ENCODE data around the gene ATP2B2.

The ATP2B2 gene

GRCh38 chr3:10380906-10381305, 124.5 kb downstream of the ATP2B2 start:
- DNase-seq, result no peak

DNA sequence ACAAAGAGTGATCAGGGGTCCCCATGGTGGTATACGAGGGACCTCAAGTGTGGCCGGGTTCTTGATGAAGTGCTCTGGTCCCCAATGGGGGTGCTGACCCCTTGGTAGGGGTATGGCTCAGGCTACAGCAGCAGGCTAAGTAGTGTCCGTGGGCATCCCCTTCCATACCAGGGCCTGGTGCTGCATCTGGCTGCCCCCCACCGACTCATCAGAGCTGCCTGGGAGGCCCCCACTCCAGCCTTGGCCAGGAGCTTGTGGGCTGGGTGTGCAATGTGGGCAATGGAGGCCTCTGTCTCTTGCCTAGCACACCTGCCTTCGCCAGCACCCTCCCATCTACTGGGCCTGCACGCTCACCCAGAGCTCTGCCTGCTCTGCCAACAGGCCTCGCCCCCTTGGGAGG, 125.4 kb downstream of the ATP2B2 start:
- DNase-seq, result no peak

- DNase-seq, result no peak
Observed at GRCh38 chr3:10379161-10379560, 126.2 kb downstream of the ATP2B2 start.

DNA sequence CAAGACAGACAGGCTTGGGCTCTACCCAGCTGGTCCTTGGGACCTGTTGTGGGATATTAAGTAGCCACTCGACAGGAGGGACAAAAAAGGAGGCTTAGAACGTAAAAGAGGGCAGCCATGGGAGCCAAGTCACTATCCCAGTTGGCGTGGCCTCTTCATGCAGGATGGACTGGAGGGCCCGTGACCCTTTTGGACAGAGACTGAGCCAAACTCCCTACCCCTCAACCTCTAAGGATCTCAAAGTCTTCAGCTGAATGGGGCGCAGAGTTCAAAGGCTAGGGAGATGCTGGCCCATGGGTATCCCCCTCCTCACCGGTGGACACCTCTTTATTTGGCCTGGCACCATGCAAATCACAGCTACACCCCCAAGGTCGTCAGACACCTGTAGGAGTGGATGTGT, 126.6 kb downstream of the ATP2B2 start:
- DNase-seq, result no peak

- no peak for DNase-seq
Observed at GRCh38 chr3:10378246-10378645, 127.1 kb downstream of the ATP2B2 start.

DNA sequence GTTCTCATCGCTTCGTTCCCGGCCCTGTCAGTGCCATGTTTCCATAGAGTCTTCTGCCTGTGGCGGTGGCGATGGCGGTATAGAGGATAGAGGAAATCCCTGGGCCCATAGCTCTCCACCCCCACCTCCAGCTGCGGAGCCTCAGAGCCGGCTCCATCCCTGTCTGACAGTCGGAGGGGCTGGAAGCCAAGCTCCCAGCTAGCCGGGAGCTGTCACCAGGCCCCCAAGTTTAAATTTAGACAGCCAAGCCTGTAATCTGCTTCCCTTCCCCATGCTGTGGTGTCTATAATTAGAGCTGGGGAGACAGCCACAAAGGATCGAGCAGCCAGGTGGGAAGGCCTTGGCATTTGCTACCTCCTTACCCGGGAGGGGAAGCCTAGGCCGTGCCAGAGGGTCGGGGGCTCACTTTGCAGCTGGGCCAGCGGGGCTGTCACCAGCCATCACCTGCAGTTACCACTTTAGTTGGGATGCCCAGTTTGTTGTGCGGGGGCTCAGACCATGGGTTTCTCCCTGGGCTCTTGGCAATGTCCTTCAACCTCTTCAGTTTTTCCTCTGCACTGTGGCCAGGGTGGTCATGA, 128.1 kb downstream of the ATP2B2 start:
- no peak for DNase-seq

DNA sequence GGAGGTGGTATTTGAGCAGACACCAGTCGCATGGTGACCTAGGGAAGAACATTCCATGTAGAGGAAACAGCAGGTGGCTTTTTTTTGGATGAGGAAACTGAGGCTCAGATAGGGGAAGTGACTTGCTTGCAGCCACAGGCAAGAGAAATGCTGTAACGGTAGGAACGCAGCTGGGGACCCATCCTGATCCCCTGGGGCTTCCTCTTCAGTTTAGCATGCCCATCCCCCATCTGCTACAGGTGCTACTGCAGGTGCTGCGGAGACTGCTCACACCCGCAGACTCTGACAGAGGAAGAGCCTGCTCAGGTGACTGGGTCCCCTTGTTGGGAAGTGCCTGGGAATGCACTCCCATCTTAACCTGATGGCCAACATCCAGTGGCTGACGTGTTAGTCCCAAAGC, 129.0 kb downstream of the ATP2B2 start:
- no peak for DNase-seq

- no peak for DNase-seq
Observed at GRCh38 chr3:10375296-10376053, 129.9 kb downstream of the ATP2B2 start.

GRCh38 chr3:10374311-10374710, 131.1 kb downstream of the ATP2B2 start:
- no peak for DNase-seq

DNA sequence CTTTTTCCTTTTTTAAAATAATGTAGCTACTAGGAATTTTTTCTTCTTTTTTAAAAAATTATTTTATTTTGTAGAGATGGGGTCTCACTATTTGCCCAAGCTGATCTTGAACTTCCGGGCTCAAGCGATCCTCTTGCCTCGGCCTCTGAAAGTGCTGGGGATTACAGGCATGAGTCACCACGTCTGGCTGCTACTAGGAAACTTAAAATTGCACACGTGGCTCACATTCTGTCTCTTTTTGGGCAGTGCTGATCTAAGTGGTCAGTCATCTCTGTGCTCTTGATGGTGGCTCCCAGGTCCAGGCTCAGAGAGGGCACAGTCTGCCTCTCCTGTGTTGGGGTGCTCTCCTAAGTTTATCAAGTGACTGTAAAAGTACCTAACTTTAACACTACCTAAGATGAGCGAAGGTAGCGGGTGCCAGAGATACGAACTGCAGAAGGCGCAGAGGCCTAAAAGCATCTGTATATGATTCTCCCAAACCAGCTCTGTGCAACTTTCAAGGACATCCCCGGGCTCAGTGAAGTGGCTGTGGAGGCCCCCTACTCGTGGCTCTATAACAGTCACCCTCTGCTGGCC, 131.6 kb downstream of the ATP2B2 start:
- DNase-seq, result no peak

DNA sequence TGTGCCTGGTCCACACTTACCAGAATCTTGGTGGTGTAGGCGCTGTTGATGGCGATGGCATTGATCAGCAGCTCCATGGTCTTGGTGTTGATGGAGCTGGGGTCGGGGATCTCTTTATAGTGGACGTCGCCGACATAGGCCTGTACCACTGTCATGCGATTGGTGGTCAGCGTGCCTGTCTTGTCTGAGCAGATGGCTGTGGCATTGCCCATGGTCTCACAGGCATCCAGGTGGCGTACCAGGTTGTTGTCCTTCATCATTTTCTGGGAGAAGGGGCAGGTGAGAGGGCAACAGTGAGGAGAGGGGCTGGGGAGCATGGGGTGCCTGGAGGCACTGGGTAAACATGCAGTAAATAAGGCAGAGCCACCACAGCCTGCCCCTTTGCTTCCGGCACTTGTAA, 133.6 kb downstream of the ATP2B2 start:
- no peak for DNase-seq

- no peak for DNase-seq
Observed at GRCh38 chr3:10371167-10371566, 134.2 kb downstream of the ATP2B2 start.

DNA sequence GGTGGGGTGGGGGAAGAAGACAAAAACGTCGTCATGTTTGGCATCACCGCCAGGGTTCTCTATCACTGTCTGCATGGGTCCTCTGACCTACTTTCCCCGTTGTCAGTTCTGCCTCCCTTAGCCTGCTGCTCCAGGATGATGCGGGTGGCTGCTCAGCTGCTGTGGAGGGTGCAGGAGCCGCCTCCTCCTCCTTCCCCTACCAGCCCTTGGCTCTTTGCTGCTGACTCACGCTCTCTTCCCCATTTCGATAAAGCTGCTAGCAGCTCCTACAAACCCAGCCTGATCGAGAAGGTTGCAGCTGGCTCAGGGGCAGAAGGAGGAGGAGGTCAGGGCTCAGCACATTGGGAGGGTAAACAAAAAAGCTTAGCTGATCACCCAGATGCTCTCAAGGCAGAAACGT, 135.0 kb downstream of the ATP2B2 start:
- DNase-seq, result no peak

- DNase-seq, result no peak
Observed at GRCh38 chr3:10368512-10368911, 136.9 kb downstream of the ATP2B2 start.

GRCh38 chr3:10367506-10367905, 137.9 kb downstream of the ATP2B2 start:
- DNase-seq, result no peak

DNA sequence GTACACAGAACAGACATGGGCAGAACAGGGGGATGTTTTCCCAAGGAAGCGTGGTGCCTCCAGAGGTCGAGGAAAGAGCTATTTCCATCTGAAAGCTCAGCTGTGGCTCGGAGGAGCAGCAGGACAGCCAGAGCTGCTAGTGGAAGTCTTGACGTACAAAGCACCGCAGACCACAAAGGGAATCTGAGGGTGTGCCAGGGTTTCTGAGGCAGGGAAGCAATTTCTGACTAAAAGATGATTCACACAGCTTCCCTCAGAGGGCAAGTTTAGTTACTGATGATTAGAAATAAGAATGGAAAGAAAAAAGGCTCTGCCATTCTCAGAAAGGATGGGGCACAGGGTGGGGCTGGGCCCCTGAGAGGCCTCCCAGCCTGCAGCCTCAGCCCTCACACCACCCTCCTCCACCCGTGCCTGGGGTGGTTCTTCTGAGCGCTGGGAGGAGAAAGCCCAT, 138.7 kb downstream of the ATP2B2 start:
- no peak for DNase-seq

GRCh38 chr3:10365791-10366190, 139.6 kb downstream of the ATP2B2 start:
- DNase-seq, result no peak

DNA sequence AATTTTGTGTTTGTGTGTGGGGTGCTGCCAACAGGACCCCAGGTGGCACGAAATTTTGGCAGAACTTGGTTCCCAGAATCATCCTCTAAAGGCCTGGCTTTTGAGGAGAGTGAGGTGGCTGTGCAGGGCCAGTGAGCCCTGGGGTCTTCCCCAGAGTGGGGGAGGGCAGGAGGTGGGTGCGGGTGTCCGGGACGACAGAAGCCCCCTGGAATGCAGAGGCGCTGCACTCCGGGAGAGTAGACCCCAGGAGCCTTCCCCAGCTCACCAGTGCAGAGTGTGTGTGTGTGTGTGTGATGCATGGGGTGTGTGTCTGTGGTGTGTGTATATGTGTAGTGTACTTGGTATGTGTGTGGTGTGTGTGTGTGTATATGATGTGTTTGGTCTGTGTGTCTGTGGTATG, 140.1 kb downstream of the ATP2B2 start:
- DNase-seq, result no peak

DNA sequence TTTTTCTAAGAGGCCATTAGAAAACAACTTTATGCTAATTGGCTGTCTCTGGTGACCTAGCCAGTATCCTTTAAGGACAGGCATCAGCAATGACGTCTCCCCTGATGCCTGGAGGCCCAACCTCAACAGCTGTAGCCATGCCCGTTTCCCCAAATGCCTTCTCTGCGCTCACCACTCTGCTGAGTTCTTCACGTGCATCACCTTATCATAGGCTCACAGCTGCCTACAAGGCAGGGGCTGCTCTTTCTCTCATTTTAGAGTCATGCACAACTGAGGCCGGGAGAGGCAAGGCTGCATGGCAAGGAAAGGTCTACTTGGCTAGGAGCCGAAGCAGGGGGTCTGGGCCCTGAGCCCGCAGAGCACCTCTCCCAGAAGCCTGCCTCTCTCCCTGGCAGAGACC, 140.6 kb downstream of the ATP2B2 start:
- no peak for DNase-seq

DNA sequence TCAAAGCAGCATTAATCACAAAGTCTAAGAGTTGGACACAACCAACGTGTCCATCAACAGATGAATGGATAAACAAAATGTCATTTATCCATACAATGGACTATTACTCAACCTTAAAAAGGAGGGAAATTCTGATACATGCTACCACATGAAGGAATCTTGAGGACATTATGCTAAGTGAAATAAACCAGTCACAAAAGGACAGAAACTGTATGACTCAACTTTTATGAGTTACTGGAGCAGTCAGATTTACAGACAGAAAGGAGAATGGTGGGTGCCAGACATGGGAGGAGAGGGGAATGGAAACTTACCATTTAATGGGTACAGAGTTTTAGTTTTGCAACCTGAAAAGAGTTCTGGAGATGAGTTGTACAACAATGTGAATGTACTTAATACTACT, 141.5 kb downstream of the ATP2B2 start:
- no peak for DNase-seq

DNA sequence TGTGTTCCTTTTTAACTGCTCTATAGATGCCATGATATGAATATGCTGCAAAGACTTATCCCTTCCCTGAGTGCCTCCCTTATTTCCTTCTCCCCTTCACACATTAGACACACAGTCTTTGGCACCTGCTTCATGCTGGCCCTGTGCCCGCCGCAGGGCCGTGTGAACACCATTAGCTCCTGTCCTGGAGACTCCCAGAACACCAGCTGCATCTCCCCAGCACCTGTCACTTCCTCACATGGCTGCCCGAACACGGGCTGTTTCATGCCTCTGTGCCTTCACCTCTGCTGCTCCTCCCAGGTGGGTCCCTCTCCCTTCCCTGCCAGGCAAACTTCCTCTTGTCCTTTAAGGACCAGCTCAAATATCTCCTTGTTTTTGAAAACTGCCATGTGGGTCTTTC, 144.0 kb downstream of the ATP2B2 start:
- no peak for DNase-seq

DNA sequence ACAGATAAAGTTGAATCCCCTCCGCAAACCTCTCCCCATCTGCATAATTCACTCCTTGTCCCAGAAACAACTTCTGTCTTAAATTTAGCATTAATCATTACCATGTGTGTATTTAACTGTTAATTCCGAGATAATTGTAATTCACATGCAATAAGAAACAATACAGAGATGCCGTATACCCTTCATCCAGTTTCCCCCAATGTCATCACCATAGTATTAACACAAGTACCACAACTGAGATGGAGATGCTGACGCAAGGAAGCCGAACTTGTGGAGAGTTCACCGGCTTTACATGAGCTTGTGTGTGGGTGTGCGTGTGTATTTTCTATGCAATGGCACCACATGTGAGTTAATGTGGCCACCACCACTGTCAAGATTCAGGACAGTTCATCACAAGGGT, 144.9 kb downstream of the ATP2B2 start:
- DNase-seq, result no peak

GRCh38 chr3:10359761-10360161, 145.6 kb downstream of the ATP2B2 start:
- no peak for DNase-seq

- DNase-seq, result no peak
Observed at GRCh38 chr3:10358309-10358980, 146.9 kb downstream of the ATP2B2 start.

All from activated CD8-positive, alpha-beta memory T cell treated with anti-CD3 and anti-CD28 coated beads for 24 hours (primary cell).